Smooth muscle cell (in vitro differentiated cells): Measurements from ENCODE around the gene TRAF3IP3. TPM values are rescaled to one million over a fixed set of nuclear protein-coding genes. Genes with fewer than 3 reads are reported as not detected.

ENCODE experiments used
- DNase-seq: peaks from one replicate; lab custom pipeline; 2025; ENCODE audit not compliant: unreplicated experiment; lab: John Stamatoyannopoulos, UW
- H2AFZ ChIP-seq: fragments of 200-600 bp; sonication (generic); 2 replicates; pipeline ENCODE4 v1.6.0; 2016; ENCODE audit warnings: antibody characterized with exemption, low read depth, mild to moderate bottlenecking
- H3F3A ChIP-seq: fragments of 200-600 bp; sonication (generic); 2 replicates; pipeline ENCODE4 v1.6.0; 2017; ENCODE audit warnings: antibody characterized with exemption, low read depth
- H3K27ac ChIP-seq: fragments of 200-600 bp; sonication (generic); 2 replicates; pipeline ENCODE4 v1.5.1; 2016; ENCODE audit warnings: low read depth, mild to moderate bottlenecking
- H3K27me3 ChIP-seq: fragments of 200-600 bp; sonication (generic); 2 replicates; pipeline ENCODE4 v1.6.1; 2016; ENCODE audit warnings: low read depth, mild to moderate bottlenecking
- H3K36me3 ChIP-seq: fragments of 200-600 bp; sonication (generic); 2 replicates; pipeline ENCODE4 v1.5.1; 2016; ENCODE audit warnings: low read depth
- H3K4me1 ChIP-seq: fragments of 200-600 bp; sonication (generic); 2 replicates; pipeline ENCODE4 v1.5.1; 2016; ENCODE audit warnings: low read depth
- H3K4me2 ChIP-seq: fragments of 200-600 bp; sonication (generic); 2 replicates; pipeline ENCODE4 v1.6.0; 2016; ENCODE audit warnings: mild to moderate bottlenecking
- H3K4me3 ChIP-seq: fragments of 200-600 bp; sonication (generic); 2 replicates; pipeline ENCODE4 v1.5.1; 2016; ENCODE audit warnings: mild to moderate bottlenecking
- H3K79me2 ChIP-seq: fragments of 200-600 bp; sonication (generic); 2 replicates; pipeline ENCODE4 v1.6.0; 2016; ENCODE audit warnings: low read depth, mild to moderate bottlenecking
- H3K9ac ChIP-seq: fragments of 200-600 bp; sonication (generic); 2 replicates; pipeline ENCODE4 v1.6.0; 2016; ENCODE audit warnings: low read depth
- H3K9me3 ChIP-seq: fragments of 200-600 bp; sonication (generic); replicated peaks from 2 replicates; pipeline ENCODE4 v1.5.1; 2016; ENCODE audit warnings: low read depth
- H4K20me1 ChIP-seq: fragments of 200-600 bp; sonication (generic); 2 replicates; pipeline ENCODE4 v1.6.0; 2016; ENCODE audit warnings: low read depth
- WGBS: methylation state at CpG from one replicate; pipeline ENCODE4 v1.1.7; 2016; ENCODE audit warnings: low lambda C conversion rate; 5-methylcytosine and 5-hydroxymethylcytosine counted together
- polyA plus RNA-seq: library from polyadenylated mRNA; unstranded; fragments of >200 nt; fragmentation: Nextera tagmentation; extraction: Ambion mirVana; gene quantifications from 2 replicates; pipeline ENCODE4 v1.2.1, GENCODE V29; 2016
- total RNA-seq: library from RNA; depleted of rRNA; stranded (reverse); fragments of >200 nt; gene quantifications from 2 replicates; pipeline ENCODE4 v1.2.3, GENCODE V29; 2014
- TF ChIP-seq, protein P1 (sequence below): fragments of 200-600 bp; sonication (generic); IDR thresholded peaks from 2 replicates; pipeline ENCODE4 v1.5.1; 2017; ENCODE audit warnings: borderline replicate concordance, mild to moderate bottlenecking, antibody characterized with exemption; ENCODE audit not compliant: insufficient read depth, poor library complexity, severe bottlenecking

TRAF3IP3 gene
- total and polyA plus RNA-seq, 2 experiments from 2014 or later = 0.04 TPM; not detected in 1

DNA sequence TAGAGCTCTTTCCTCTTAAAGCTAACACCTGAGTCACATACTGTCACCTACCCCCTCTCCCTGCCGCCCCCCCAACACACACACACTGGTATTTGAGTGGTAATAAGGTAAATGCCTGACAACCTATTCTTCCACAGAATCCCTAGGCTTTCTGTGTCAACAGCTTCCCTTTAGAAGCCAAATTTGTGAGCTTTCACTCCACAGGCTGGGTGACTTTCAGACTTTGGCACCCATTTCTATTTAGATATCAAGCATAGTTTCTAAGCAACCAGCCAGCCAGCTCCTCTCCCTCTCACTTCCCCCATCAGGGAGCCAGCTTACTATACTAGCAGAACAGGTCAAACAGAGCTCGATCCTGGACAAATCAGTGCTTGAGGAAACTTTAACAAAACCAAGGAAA, 31.7 kb downstream of the TRAF3IP3 start:
- no peaks in the 10 kb centered on the region for H3K36me3 ChIP-seq
- DNase-seq = no peak
- WGBS = 80% methylated on average over 2 of the region's 2 CpGs

DNA sequence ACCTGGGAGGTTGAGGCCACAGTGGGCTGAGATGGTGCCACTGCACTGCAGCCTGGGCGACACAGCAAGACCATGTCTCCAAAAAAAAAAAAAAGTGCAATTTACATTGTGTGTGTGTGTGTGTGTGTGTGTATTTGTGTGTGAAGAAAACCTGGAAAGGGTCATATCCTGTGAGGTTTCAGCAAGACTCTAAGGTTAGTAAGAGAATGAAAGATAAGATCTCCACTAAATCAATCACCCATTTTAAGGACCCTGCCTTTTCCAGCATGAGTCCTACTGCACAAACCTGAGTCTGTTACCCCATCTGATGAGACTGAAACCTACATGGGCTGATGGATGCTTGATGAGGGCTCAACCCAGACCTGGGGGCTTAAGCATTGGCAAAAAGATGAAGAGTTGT, 33.4 kb downstream of the TRAF3IP3 start:
- no peaks in the 10 kb centered on the region for H4K20me1 ChIP-seq
- H3K79me2 ChIP-seq = no peaks in the 10 kb centered on the region
- TF ChIP-seq, protein P1, sequence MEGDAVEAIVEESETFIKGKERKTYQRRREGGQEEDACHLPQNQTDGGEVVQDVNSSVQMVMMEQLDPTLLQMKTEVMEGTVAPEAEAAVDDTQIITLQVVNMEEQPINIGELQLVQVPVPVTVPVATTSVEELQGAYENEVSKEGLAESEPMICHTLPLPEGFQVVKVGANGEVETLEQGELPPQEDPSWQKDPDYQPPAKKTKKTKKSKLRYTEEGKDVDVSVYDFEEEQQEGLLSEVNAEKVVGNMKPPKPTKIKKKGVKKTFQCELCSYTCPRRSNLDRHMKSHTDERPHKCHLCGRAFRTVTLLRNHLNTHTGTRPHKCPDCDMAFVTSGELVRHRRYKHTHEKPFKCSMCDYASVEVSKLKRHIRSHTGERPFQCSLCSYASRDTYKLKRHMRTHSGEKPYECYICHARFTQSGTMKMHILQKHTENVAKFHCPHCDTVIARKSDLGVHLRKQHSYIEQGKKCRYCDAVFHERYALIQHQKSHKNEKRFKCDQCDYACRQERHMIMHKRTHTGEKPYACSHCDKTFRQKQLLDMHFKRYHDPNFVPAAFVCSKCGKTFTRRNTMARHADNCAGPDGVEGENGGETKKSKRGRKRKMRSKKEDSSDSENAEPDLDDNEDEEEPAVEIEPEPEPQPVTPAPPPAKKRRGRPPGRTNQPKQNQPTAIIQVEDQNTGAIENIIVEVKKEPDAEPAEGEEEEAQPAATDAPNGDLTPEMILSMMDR = no peak
- H3K4me1 ChIP-seq = no peaks in the 10 kb centered on the region
- H3K36me3 ChIP-seq = no peaks in the 10 kb centered on the region
- H3K27ac ChIP-seq = no peak overlapping the region
- peaks cover 6% of the 10 kb centered on the region for H3F3A ChIP-seq
- 100% methylated on average over 1 of the region's 1 CpG for WGBS
- no peak overlapping the region for H3K9ac ChIP-seq
- DNase-seq = no peak
- no peak overlapping the region for H3K4me2 ChIP-seq
- H3K4me3 ChIP-seq = no peak overlapping the region
- H3K9me3 ChIP-seq = no peaks in the 10 kb centered on the region
- no peaks in the 10 kb centered on the region for H3K27me3 ChIP-seq
- H2AFZ ChIP-seq = no peak overlapping the region

More for the DNA sequence above, 31.7 kb downstream of the TRAF3IP3 start:
- Histone ChIP-seq H3K79me2 (no peaks in the 10 kb centered on the region), H3K27me3 (no peaks in the 10 kb centered on the region), H3K4me1 (peaks cover 6% of the 10 kb centered on the region), H4K20me1 (no peaks in the 10 kb centered on the region), H3F3A (peaks cover 6% of the 10 kb centered on the region), H3K4me3 (no peak overlapping the region), H3K9ac (no peak overlapping the region), H3K9me3 (no peaks in the 10 kb centered on the region), H3K4me2 (no peak overlapping the region), H3K27ac (peak overlapping the region; percentile 35), H2AFZ (no peak overlapping the region)
- TF ChIP-seq, protein P1 = no peak

DNA sequence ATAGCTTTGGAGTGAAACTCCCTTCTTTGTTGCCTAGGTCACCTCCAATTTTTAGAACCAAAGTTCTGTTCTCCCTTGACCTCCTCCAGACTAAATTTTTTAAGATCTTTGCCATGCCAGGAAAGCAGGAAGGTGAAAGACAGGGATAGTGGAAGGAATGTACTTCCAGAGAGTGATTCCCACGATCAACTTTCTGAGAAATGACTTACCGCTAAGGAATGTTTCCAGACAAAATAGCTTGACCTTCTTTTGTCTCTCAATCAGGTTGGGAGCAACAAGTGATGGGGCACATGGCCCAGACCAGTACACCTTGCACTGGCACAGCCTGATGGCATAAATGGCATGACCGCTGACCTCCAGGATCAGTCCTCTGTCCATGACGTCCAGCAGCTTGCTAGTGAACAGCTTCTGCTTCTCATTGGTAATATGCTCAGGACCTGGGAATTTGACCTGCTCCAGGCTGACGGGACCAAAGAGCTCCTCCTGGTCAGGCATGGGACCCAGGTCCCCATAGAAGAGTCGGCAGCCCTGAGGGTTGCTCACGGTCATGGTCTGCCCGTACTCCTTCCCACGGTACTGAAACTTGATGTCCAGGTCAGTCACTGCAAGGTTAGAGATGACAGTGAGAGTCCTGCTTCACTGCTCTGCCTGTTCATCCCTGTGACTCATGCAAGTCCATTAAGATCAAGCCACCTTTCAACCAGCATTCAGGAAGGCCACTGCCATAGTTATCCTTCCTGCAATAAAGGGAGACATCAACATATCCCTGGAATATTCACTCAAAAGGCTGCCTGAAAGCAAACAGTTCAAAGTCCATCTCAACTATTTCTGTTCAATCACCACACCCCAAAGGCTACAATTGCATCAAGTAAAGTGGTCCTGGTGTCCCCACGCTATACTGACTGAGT, 34.7 kb downstream of the TRAF3IP3 start:
- no peak overlapping the region for H3K4me3 ChIP-seq
- H3K27ac ChIP-seq = no peak overlapping the region
- no peaks in the 10 kb centered on the region for H3K4me1 ChIP-seq
- H3K9me3 ChIP-seq = no peaks in the 10 kb centered on the region
- peaks cover 6% of the 10 kb centered on the region for H4K20me1 ChIP-seq
- H3F3A ChIP-seq = no peaks in the 10 kb centered on the region
- TF ChIP-seq, protein P1 = no peak
- no peak overlapping the region for H3K4me2 ChIP-seq
- no peak overlapping the region for H3K9ac ChIP-seq
- H3K79me2 ChIP-seq = no peaks in the 10 kb centered on the region
- no peaks in the 10 kb centered on the region for H3K27me3 ChIP-seq
- DNase-seq = no peak
- 90% methylated on average over 10 of the region's 10 CpGs for WGBS
- no peaks in the 10 kb centered on the region for H3K36me3 ChIP-seq
- no peak overlapping the region for H2AFZ ChIP-seq
